NCI-H748 (cell line): Measurements from ENCODE around the gene HSPA12A.
A peak's percentile ranks its signal among the peaks of the same experiment; 100 is the strongest.

Experiments used
- DNase-seq: peaks from one replicate; lab custom pipeline; 2025; ENCODE audit not compliant: unreplicated experiment; lab: John Stamatoyannopoulos, UW

The HSPA12A gene

GRCh38 chr10:116694243-116694926, 48.0 kb downstream of the HSPA12A start:
- DNase-seq: no peak

- no peak for DNase-seq
Observed at GRCh38 chr10:116692225-116692624, 50.1 kb downstream of the HSPA12A start.

GRCh38 chr10:116691635-116692034, 50.7 kb downstream of the HSPA12A start:
- DNase-seq: no peak

GRCh38 chr10:116690356-116691322, 51.7 kb downstream of the HSPA12A start:
- DNase-seq: peak; percentile 2

GRCh38 chr10:116689744-116690143, 52.6 kb downstream of the HSPA12A start:
- DNase-seq: no peak

- DNase-seq: no peak
Observed at GRCh38 chr10:116688741-116689495, 53.4 kb downstream of the HSPA12A start.

GRCh38 chr10:116688241-116688711, 54.1 kb downstream of the HSPA12A start:
- no peak for DNase-seq

- DNase-seq: no peak
Observed at GRCh38 chr10:116687633-116688032, 54.7 kb downstream of the HSPA12A start.

GRCh38 chr10:116686632-116687031, 55.7 kb downstream of the HSPA12A start:
- no peak for DNase-seq

- DNase-seq: no peak
Observed at GRCh38 chr10:116685807-116686206, 56.6 kb downstream of the HSPA12A start.

- DNase-seq: no peak
Observed at GRCh38 chr10:116684781-116685180, 57.6 kb downstream of the HSPA12A start.

GRCh38 chr10:116683821-116684220, 58.5 kb downstream of the HSPA12A start:
- DNase-seq: no peak

GRCh38 chr10:116683166-116683565, 59.2 kb downstream of the HSPA12A start:
- no peak for DNase-seq

- DNase-seq: no peak
Observed at GRCh38 chr10:116679351-116679750, 63.0 kb downstream of the HSPA12A start.

- DNase-seq: no peak
Observed at GRCh38 chr10:116676633-116677032, 65.7 kb downstream of the HSPA12A start.

- no peak for DNase-seq
Observed at GRCh38 chr10:116676118-116676517, 66.2 kb downstream of the HSPA12A start.

- DNase-seq: no peak
Observed at GRCh38 chr10:116674901-116675423, 67.4 kb downstream of the HSPA12A start.

- DNase-seq: no peak
Observed at GRCh38 chr10:116673866-116674265, 68.5 kb downstream of the HSPA12A start.

- DNase-seq: no peak
Observed at GRCh38 chr10:116672891-116673290, 69.5 kb downstream of the HSPA12A start.

- peak; percentile 40 for DNase-seq
Observed at GRCh38 chr10:116671274-116671926, 71.0 kb downstream of the HSPA12A start.
